HG02884 (cell line): Measurements from ENCODE around the gene EFNA4.

Experiments
- ATAC-seq: cut with Tn5 transposase; IDR thresholded peaks from one replicate; pipeline ENCODE4 v1.9.1; 2021; ENCODE audit warnings: mild to moderate bottlenecking, moderate library complexity; ENCODE audit not compliant: unreplicated experiment

The EFNA4 gene

DNA sequence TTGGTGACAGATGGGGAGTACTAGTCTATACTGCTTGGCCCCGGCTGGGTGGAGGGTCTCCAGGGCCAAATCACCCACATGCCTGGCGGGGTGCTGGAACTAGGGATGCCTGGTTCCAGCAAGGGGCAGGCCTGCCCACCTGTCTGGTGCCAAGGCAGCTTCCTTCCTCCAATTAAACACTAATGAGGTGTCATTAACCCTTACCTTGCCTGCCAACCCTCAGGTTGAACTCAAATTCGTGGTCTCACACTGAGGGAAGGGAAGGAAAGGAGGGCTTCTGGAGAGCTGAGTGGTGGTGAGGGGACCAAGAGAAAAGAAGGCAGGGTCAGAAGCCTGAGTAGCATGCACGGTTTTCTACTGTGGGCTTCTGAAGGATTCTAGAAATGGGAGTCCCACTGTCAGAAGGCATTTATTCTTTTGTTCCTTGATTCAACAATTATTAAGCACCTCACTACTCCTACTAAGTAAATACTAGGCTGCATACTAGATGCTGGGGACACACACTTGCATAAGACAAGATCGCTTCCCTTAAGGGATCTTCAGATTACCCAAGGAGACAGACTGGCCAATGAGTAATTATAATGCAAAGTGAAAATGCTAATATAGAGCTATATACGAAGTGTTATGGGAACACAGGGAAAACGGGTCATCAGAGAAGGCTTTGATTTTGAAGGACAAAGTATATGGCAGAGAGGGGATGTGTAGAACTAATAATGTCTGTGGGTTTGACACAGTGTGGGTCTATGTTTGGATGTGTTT is 9.2 kb downstream of the EFNA4 start:
- no peak for ATAC-seq

DNA sequence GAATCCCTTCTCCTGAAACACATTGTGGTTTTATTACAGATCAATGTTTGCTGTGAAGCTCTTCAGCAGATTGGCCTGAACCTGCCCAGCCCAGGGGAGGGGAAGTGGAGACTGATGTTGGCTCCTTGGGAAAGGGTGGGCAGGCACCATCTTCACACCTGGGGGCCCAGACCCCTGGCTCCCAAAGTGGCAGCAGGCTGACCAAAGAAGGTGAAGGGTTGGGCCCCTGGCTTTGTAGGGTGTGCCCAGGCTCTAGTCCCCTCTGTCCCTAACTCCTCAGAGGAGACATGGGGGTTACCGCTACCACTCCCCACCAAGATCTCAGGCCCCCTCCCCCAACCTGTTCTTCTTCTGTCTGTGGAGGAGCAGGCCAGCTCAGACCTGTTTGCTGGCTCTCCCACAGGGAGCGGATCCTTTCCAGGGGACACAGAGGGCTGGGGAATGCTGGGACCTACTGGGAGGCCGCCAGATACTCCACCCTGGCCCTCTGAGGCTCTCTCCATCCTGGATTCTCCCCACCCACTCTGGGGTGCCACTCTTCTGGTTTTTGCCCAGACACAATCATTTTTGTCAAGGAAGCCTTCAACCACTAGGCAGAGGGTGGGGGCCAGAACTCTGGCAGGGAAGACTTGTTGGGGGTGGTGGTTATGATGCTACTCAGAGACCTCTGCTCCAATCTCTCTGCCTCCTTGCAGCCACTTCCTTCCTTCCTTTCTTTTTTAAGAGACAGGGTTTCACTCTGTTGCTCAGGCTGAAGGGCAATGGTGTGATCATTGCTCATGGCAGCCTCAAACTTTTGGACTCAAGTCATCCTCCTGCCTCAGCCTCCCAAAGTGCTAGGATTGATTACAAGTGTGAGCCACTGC is 10.1 kb downstream of the EFNA4 start:
- no peak for ATAC-seq

DNA sequence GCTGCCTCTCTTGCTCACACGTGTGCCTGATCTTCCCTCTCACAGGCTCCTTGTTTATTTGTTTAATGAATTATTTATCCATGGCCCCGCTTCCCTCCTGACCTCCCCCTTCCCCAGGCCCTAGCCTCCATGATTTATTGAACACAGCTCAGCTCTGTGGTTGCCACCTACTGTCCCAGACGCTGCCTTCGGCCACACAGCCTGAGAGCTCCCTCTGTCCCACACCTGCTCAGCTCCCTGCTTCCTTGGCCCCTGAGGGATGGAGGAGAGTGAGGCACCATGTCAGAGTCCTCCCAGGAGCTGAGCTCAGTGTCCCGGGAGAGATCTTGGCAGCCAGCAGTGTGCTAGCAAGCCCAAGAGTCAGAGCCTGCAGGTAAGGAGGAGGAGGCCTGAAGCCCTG is 12.0 kb downstream of the EFNA4 start:
- ATAC-seq: no peak

DNA sequence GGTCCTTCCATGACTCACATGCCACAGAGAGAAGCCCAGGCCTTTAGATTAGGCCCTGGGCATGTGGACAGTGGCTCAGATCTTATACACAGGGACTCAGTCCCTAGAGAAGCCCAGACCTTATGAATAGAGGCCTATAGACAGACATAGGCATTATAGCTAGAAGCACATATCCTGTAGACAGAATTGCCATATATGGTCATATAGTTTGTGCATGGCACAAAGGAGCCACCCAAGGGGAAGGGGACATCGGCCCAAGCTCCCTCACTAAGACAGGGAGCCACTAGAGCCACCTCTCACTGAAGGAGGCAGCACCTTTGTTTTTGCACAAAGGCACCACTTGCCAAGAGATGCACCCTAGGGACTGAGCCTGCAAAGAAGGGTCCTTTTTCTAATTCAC is 12.8 kb downstream of the EFNA4 start:
- ATAC-seq: no peak

DNA sequence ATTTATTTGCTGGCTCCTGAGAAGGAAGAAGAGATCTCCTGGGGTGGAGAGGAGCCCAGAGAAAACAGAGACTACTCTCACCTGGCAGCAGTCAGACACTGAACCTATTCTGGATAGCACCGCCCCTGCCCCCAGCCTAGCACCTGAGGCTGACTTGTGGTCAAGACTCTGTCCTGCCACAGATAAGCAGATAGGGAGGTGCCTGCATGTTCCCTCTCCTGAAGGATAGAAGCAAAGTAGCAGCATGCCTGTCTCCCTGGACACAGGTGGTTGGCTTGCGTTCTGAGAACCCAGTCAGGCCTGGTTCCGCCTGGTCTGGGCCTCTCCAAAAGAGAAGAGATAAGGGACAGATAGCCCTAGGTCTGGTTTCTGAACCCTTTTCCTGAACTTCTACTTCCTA is 13.8 kb downstream of the EFNA4 start:
- ATAC-seq: no peak

DNA sequence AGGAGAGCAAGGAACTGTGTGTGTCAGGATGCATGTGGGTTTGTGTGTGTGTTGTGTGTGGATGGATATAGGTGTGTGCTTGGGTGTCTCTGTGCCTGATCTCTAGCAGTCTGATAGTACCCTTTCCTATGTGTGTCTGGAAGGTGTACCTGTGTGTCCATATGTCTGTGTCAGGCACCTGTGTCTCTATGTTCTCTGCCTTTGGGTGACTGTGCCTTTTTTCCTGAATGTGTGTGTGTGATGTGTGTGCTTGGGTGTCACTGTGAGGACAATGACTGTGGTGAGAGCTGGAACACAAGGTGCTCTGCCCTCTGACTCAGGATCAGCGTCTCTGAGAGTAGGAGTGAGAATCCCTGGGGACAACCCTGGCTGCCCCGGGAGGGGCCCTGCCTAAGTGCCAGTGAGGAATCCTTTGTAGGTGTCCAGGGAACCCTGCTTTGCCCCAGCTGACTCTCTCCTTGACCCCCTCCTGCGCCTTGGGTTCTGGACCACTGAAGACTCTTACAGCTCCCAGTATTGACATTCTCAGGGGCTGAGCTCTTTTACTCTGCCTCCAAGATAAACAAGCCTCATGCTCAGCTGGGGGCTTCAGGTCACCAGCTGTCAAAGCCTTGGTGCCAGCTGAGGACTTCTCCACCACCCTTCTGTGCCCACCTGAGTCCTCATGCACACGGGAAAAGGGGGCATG is 14.4 kb downstream of the EFNA4 start:
- ATAC-seq: no peak

DNA sequence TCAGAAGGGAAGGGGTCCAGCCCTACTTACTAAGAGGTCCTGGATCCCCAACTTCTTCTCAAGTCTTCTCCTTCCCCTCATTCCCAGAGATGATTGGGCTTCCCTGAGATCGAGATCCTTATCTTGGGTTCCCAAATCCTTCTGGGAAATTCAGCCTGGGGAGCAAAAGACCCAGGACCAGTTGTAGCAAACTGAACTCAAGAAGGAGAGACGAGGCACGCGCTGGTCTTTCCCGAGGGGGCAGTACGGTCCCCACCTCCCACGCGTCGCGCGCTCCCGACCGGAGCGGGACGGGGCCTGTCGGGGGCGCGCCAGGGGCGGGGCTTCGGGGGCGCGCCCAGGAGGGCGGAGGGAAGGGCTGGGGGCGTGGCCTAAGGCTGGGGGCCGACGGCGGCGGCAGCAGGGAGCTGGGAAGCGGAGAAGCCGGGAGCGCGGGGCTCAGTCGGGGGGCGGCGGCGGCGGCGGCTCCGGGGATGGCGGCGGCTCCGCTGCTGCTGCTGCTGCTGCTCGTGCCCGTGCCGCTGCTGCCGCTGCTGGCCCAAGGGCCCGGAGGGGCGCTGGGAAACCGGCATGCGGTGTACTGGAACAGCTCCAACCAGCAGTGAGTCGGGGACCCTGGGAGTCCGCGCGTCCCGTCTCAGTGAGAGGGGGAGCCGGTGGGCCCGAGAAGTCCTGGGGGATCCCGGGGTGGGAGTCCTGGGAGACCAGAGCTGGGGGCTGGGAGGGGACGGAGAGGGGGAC is 15.1 kb downstream of the EFNA4 start, which contains the start of gene EFNA3:
Gene EFNA3 (plus strand): TSS at position 369 of the 741 bp plus-strand sequence. CDS start 105 bp downstream, at position 474.
- ATAC-seq: no peak

DNA sequence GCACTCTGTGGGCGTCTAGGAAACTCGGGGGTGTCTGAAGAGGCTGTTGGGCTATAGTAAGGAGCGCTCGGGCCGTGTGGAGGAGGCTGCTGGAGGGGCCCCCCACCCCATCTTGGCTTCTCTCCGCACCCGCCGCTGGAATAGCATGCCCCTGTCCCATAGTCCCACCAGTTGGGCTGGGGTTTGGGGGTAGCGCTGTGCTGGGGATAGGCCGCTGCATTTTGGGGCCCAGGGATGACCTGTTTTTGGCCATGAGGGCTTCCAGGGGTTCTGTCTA is 15.6 kb downstream of the EFNA4 start:
- no peak for ATAC-seq

DNA sequence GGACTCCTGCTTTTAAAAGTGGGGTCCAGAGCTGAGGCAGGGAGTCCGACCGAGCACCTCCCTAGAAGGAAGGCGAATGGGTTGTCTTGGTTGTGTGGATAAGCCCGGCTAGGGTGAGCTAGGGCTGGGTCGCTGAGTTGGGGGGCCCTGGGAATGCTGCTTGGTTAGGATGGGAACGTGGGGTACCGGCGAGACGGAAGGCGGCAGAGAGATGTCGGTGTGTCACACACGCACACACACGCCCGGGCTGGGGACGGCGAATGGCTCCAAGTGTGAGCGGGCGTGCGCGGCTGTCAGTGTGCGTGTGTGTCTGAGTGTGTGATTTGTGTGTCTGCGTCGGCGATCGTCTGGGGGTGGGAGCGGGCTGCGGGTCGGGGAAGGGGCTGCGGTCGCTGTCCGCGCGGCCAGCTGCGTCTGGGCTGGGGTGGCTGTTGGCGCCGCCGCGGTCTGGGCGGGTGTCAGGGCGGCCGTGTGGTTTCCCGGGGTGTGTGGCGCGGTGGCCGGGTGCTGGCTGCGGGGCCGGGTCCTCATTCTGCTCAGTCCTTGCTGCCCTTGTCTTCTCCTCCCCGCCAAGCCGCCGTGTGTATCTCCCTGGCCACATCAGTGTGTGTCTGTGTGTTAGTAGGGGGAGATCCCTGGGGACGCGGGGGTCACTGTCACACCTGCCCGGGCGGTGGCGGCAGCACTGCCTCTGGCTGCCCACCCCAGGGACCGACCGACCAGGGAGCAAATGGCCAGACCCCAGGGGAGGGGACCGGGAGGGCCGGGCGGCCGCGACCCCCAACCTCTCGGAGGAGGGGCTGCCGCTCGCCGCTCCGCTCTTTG is 16.2 kb downstream of the EFNA4 start:
- ATAC-seq: no peak

DNA sequence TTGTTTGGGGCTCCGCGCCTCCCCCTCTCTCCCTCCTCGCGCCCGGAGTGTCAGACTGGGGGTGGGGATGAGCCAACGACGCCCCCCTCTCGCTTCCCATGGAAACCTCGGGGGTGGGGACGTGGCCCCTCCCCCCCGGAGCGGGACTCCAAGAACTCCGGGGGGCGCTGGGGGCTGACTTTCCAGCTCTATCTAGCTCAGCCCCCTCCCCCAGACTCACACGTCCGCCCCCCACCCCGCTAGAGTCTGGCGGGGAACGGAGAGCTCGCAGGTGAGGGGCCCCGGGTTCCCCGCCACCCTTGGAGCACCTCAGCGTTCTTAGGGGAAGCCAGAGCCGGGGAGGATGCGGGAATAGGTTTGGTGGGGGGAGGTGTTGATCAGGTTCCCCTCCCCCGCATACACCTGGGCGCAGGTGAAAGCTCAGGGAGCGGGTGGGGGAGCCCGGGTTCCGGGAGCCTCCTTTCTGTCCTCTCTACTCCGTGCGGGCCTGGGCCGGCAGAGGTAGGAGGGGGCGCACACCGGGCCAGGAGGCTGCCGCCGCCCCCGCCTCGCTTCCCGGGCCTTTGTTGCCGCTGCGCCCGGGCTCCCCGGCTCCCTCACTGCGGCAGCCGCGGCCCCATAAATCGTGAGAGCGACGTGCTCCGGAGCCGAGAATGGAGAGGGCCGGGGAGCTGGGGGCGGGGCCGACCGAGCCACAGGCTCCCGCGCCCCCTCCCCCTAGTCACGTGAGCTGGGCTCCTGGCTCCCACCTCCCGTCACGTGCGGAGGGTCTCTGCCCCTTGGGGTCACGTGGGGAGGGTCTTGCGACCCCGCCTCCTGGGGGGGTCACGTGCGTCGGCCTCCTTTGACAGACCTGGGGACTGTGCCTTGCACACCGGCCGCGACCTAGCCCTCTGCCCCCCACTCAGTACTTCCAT is 17.0 kb downstream of the EFNA4 start:
- no peak for ATAC-seq

DNA sequence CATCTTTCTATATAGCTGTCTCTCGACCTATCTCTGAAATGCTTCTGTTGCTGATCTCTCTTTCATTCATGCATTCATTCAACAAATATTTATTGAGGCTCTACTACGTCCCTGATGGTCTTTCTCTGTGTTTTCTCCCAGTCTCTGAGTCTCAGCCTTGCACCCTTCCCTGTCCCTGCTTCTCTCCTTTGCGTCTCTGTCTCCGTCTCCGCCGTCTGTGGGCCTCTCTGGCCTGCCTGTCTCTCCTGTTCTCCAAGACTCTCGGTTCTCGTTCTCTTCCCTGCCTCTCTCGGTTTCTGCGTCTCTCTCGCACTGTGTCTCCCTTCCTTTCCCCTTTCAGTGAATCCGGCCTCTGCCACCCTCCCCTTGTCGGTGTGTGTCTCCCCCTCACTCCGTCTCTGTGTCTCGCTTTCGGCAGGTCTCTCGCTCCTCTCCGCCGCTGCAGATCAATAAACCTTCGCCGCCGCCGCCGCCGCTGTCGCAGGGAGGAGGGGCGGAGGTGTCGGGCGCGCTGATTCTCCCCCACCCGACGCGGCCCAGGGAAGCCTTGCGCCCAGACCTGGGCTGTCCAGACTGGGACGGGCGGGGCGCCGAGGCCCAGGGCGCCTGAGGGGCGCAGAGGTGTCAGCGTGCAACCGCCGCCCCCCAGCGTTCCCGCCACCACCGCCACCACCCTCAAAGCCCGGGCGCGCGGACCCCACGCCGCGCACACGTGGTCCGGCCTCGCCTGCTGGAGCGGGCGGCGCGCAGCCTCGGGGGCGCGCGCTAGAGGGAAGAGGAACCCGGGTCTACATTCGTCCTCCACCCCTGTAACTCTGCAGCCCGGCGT is 18.1 kb downstream of the EFNA4 start:
- ATAC-seq: no peak

DNA sequence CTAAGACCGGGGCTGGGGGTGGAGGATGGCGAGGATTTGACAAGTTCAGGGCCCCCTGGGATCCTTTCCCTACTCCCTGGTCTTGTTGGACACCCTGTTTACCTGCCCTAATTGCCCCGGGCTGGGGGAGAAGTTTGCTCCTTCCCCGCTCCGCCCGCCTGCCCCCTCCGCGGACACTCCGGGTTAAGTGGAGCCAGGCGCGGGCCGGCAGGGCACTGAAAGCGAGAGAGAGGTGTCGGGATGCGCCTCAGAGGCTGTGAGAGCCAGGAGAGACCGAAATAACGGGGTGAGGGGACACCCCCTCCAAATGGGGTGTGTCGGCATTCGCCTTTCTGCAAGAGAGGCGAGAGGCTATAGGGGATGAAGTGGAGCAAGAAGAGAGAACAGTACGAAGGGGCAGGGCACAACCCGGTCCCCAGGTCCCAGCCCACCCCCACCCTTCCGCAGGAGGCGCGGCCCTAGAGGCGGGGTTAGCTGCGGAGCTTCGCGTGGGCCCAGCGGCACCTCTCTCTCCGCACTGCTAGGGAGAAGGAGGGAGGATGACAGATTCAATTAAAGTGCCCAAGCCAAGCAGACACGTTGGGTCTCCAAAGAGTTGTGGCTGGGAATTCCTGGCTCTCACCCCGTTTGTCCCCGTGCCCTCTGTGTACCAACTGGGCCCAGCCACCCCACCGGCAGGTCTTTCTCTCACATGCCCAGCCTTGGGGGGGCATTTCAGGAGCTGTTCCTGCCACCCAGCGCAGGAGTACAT is 18.9 kb downstream of the EFNA4 start:
- ATAC-seq: no peak

DNA sequence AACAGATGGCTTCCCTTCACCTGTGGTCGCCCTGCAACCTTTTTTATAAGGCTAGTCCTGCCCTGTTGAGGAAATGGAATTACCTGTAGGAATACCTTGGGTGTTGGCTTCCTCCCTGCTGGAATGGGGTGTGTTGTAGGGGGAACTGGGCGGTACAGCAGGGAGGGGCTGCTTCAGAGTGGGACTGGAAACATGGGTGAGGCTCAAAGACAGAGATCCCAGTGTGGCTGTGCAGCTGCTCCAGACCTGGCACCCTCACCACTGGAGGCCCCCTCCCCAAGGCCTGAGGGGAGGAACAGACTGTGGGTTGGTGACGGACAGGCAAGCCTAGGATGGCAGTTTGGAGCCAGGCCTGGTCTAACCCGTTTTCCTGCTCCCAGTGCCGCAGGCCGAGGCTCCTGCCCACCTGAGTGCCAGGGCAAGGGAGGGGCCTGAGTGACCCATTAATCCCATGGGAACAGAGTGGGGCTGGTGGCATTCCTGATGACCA is 19.6 kb downstream of the EFNA4 start:
- ATAC-seq: no peak

DNA sequence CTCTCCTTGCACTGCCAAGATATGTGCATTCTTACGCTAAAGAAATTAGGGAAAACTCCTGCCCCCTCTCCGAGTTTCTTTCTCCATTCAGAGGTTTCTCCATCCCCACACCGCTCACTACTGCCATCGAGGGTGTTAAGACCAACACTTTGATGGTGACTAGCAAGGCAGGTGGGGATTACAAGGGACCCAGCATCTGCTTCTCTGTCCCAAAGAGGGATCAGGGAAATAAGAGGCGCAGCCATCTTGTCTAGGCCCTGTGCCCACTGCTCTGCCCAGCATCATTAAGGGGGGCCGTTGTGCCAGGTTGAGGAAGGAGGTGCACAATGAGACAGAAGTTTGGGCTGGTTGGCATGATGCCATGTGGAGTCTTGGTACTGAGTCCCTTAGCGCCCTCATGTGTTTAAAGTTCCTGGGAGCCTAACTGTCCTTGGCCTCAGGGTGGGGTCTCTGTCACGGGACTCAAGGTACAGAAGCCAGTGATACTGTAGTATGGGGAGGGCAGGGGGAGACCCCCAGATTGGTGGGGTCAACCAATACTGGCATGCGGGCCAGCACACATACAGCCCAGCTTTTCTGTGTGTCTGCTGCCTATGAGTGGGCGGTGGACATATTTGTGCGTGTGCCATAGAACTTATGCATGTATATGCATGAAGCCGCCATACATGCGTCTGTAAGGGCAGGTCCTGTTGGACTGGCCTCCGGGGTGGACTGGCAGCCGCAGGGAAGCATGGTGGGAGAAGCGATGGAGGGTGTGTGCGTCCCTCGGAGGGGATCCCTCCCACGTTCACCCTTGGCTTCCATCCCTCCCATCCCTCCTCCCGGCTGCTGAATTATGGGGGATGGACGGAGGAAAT is 20.6 kb downstream of the EFNA4 start:
- ATAC-seq: no peak

DNA sequence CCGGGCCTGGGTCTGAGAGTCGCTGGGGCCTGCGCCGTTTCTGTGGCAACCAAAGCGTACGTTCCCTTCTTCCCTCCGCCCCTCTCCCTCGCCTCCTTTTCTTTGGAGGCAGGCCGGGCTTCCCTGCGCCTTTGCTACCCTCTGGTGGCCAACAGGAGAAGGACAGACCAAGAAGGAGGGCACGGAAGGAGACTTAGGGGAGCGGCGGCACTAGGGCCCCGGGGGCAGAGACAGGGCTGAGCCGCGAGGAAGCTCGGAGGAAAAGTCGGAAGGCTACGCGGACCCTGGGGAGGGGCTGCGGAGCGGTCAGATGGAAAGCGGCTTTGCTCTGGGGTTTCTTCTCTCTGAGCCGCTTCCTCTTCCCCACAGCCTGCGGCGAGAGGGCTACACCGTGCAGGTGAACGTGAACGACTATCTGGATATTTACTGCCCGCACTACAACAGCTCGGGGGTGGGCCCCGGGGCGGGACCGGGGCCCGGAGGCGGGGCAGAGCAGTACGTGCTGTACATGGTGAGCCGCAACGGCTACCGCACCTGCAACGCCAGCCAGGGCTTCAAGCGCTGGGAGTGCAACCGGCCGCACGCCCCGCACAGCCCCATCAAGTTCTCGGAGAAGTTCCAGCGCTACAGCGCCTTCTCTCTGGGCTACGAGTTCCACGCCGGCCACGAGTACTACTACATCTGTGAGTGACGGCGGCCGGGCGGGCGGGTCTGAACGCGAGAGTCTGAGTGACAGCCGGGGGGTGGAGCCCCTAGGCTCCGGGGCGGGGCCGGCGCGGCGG is 21.4 kb downstream of the EFNA4 start:
- peak; percentile 64 for ATAC-seq
